Progenitor cell of endocrine pancreas (in vitro differentiated cells): ENCODE data around the gene CHMP3. TPM values are rescaled to one million over a fixed set of nuclear protein-coding genes. Genes with fewer than 3 reads are reported as not detected.

Source experiments
- DNase-seq: peaks from one replicate; pipeline ENCODE4 v3.0.0; 2021; ENCODE audit warnings: low spot score; ENCODE audit not compliant: unreplicated experiment
- H3K27ac Mint-ChIP-seq: 2 replicates; pipeline ENCODE4 v1.8.0; 2021; ENCODE audit warnings: mild to moderate bottlenecking, moderate library complexity, mixed read lengths
- H3K27me3 Mint-ChIP-seq: 2 replicates; pipeline ENCODE4 v1.8.0; 2021; ENCODE audit warnings: mixed read lengths
- H3K36me3 Mint-ChIP-seq: 2 replicates; pipeline ENCODE4 v1.8.0; 2022; ENCODE audit warnings: mixed read lengths; ENCODE audit not compliant: insufficient read depth
- H3K4me1 Mint-ChIP-seq: 2 replicates; pipeline ENCODE4 v1.8.0; 2021; ENCODE audit warnings: low read depth, mixed read lengths
- H3K4me3 Mint-ChIP-seq: 2 replicates; pipeline ENCODE4 v1.8.0; 2021; ENCODE audit warnings: low read depth, mild to moderate bottlenecking, moderate library complexity, mixed read lengths
- H3K9me3 Mint-ChIP-seq: 2 replicates; pipeline ENCODE4 v1.8.0; 2021; ENCODE audit warnings: low read depth, mixed read lengths
- total RNA-seq: library from RNA; stranded (reverse); gene quantifications from 2 replicates; pipeline ENCODE4 v1.2.1, GENCODE V29; 2021
- TF ChIP-seq, protein P1 (sequence below): fragments of 200-600 bp; sonication (generic); IDR thresholded peaks from one replicate; pipeline ENCODE4 v1.5.0; 2021; ENCODE audit warnings: antibody characterized with exemption, mild to moderate bottlenecking; ENCODE audit not compliant: unreplicated experiment

The CHMP3 gene
- total RNA-seq, 1 donor from 2014 or later = 94.1 TPM

GRCh38 chr2:86464652-86465051 lies 98.6 kb downstream of the CHMP3 start:
- Mint-ChIP-seq H3K4me3 (no peak overlapping the region), H3K27me3 (no peaks in the 10 kb centered on the region), H3K27ac (peak overlapping the region; percentile 59), H3K4me1 (peaks cover 9% of the 10 kb centered on the region), H3K36me3 (peaks cover 32% of the 10 kb centered on the region), H3K9me3 (no peaks in the 10 kb centered on the region)
- no peak for DNase-seq
- TF ChIP-seq, protein P1, sequence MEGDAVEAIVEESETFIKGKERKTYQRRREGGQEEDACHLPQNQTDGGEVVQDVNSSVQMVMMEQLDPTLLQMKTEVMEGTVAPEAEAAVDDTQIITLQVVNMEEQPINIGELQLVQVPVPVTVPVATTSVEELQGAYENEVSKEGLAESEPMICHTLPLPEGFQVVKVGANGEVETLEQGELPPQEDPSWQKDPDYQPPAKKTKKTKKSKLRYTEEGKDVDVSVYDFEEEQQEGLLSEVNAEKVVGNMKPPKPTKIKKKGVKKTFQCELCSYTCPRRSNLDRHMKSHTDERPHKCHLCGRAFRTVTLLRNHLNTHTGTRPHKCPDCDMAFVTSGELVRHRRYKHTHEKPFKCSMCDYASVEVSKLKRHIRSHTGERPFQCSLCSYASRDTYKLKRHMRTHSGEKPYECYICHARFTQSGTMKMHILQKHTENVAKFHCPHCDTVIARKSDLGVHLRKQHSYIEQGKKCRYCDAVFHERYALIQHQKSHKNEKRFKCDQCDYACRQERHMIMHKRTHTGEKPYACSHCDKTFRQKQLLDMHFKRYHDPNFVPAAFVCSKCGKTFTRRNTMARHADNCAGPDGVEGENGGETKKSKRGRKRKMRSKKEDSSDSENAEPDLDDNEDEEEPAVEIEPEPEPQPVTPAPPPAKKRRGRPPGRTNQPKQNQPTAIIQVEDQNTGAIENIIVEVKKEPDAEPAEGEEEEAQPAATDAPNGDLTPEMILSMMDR = no peak

- H3K4me1 Mint-ChIP-seq = peaks cover 9% of the 10 kb centered on the region
- H3K9me3 Mint-ChIP-seq = no peaks in the 10 kb centered on the region
- no peak for DNase-seq
- H3K27ac Mint-ChIP-seq = no peak overlapping the region
- H3K36me3 Mint-ChIP-seq = peaks cover 33% of the 10 kb centered on the region
- H3K27me3 Mint-ChIP-seq = no peaks in the 10 kb centered on the region
- TF ChIP-seq, protein P1 = no peak
- no peak overlapping the region for H3K4me3 Mint-ChIP-seq
Observed at GRCh38 chr2:86461042-86461743, 102.0 kb downstream of the CHMP3 start.

- no peak overlapping the region for H3K27ac Mint-ChIP-seq
- H3K9me3 Mint-ChIP-seq = peaks cover 2% of the 10 kb centered on the region
- no peaks in the 10 kb centered on the region for H3K4me1 Mint-ChIP-seq
- H3K27me3 Mint-ChIP-seq = no peaks in the 10 kb centered on the region
- H3K4me3 Mint-ChIP-seq = no peak overlapping the region
- TF ChIP-seq, protein P1 = no peak
- no peak for DNase-seq
- H3K36me3 Mint-ChIP-seq = peaks cover 42% of the 10 kb centered on the region
Observed at GRCh38 chr2:86455181-86455580, 108.1 kb downstream of the CHMP3 start.

GRCh38 chr2:86454238-86454637 lies 109.0 kb downstream of the CHMP3 start:
- Mint-ChIP-seq H3K9me3 (peaks cover 2% of the 10 kb centered on the region), H3K27me3 (no peaks in the 10 kb centered on the region), H3K36me3 (peaks cover 48% of the 10 kb centered on the region), H3K4me1 (peaks cover 5% of the 10 kb centered on the region), H3K27ac (no peak overlapping the region), H3K4me3 (no peak overlapping the region)
- no peak for DNase-seq
- TF ChIP-seq, protein P1 = no peak

GRCh38 chr2:86453836-86454235 lies 109.4 kb downstream of the CHMP3 start:
- Mint-ChIP-seq H3K9me3 (peaks cover 2% of the 10 kb centered on the region), H3K27me3 (no peaks in the 10 kb centered on the region), H3K4me3 (no peak overlapping the region), H3K4me1 (peaks cover 5% of the 10 kb centered on the region), H3K27ac (no peak overlapping the region), H3K36me3 (peaks cover 47% of the 10 kb centered on the region)
- DNase-seq = no peak
- TF ChIP-seq, protein P1 = no peak

Other genes starting within 250 kb of the CHMP3 start
- 12.0 and 14.2 TPM in 2 replicates for gene REEP1, start 225.8 kb downstream of the CHMP3 start, total RNA-seq
- 73.7 and 75.5 TPM in 2 replicates for gene KDM3A, start 122.1 kb downstream of the CHMP3 start, total RNA-seq
- gene RNF103, start 60.4 kb upstream of the CHMP3 start, total RNA-seq = 22.3 and 22.8 TPM in 2 replicates
- 49.6 and 49.9 TPM in 2 replicates for gene RMND5A, start 156.8 kb upstream of the CHMP3 start, total RNA-seq
- 0.13 and 0.19 TPM in 2 replicates for gene CD8A, start 227.5 kb upstream of the CHMP3 start, total RNA-seq